HepG2 (cell line): ENCODE measurements around the gene IGIP. TPM values are rescaled to one million over a fixed set of nuclear protein-coding genes. Genes with fewer than 3 reads are reported as not detected.

Experiments used
- ATF3 ChIP-seq: sonication (generic); formaldehyde crosslinking; IDR thresholded peaks from 2 replicates; pipeline ENCODE4 v1.4.0; 2020; ENCODE audit warnings: missing genetic modification reagents
- CC2D1A ChIP-seq: sonication (generic); formaldehyde crosslinking; IDR thresholded peaks from 2 replicates; pipeline ENCODE4 v1.8.1; 2023; ENCODE audit warnings: mild to moderate bottlenecking, missing genetic modification reagents
- CENPBD1 ChIP-seq: sonication (generic); formaldehyde crosslinking; IDR thresholded peaks from 2 replicates; pipeline ENCODE4 v1.8.0; 2022; ENCODE audit warnings: missing genetic modification reagents, low read depth, mild to moderate bottlenecking, borderline replicate concordance
- GATAD1 ChIP-seq: IDR thresholded peaks from 2 replicates; pipeline ENCODE4 v1.6.1; 2016; ENCODE audit warnings: missing genetic modification reagents, missing compliant biosample characterization
- HMGXB4 ChIP-seq, 2 experiments: sonication (generic) in 1 of 2; formaldehyde crosslinking in 1 of 2; IDR thresholded peaks; 2 replicates each; pipeline versions ENCODE4 v1.4.0 to v1.6.1; 2018 to 2020; ENCODE audit warnings: missing genetic modification reagents in 2 of 2, borderline replicate concordance in 1 of 2, low read depth in 1 of 2, mild to moderate bottlenecking in 1 of 2, missing biosample characterization in 1 of 2
- MBNL3 ChIP-seq: fragments of 250-450 bp; sonication (Bioruptor Pico); conservative IDR thresholded peaks from 2 replicates; pipeline ENCODE4 v1.8.0; 2022; ENCODE audit warnings: mild to moderate bottlenecking, inconsistent platforms
- POGZ ChIP-seq: sonication (generic); formaldehyde crosslinking; IDR thresholded peaks from 2 replicates; pipeline ENCODE4 v1.4.0; 2020; ENCODE audit warnings: mild to moderate bottlenecking, missing genetic modification reagents
- SAP130 ChIP-seq: IDR thresholded peaks from 2 replicates; pipeline ENCODE4 v1.6.1; 2016; ENCODE audit warnings: low read depth
- SP2 ChIP-seq: sonication (generic); formaldehyde crosslinking; IDR thresholded peaks from 2 replicates; pipeline ENCODE4 v1.5.1; 2020; ENCODE audit warnings: mild to moderate bottlenecking, missing genetic modification reagents
- SRSF4 ChIP-seq: fragments of 200-400 bp; formaldehyde crosslinking; IDR thresholded peaks from one replicate; pipeline ENCODE4 v1.6.1; 2018; ENCODE audit warnings: mild to moderate bottlenecking, low read depth, low read length, moderate library complexity; ENCODE audit not compliant: poor library complexity, severe bottlenecking
- TCF7L2 ChIP-seq: IDR thresholded peaks from 2 replicates; pipeline ENCODE4 v1.6.1; 2011; ENCODE audit warnings: mild to moderate bottlenecking, low read depth, low read length, moderate library complexity
- ZBTB1 ChIP-seq: sonication (generic); formaldehyde crosslinking; IDR thresholded peaks from 2 replicates; pipeline ENCODE4 v1.4.0; 2020; ENCODE audit warnings: missing genetic modification reagents, borderline replicate concordance
- ZBTB39 ChIP-seq: sonication (generic); formaldehyde crosslinking; IDR thresholded peaks from 2 replicates; pipeline ENCODE4 v1.5.0; 2020; ENCODE audit warnings: missing genetic modification reagents
- ZNF12 ChIP-seq: sonication (generic); formaldehyde crosslinking; IDR thresholded peaks from 2 replicates; pipeline ENCODE4 v1.5.0; 2020; ENCODE audit warnings: missing genetic modification reagents
- ZNF713 ChIP-seq: sonication (generic); formaldehyde crosslinking; IDR thresholded peaks from 2 replicates; pipeline ENCODE4 v1.4.0; 2020; ENCODE audit warnings: mild to moderate bottlenecking, missing genetic modification reagents
- ZSCAN30 ChIP-seq: sonication (generic); formaldehyde crosslinking; IDR thresholded peaks from 2 replicates; pipeline ENCODE4 v1.5.0; 2020; ENCODE audit warnings: mild to moderate bottlenecking, missing genetic modification reagents
- polyA plus RNA-seq, 8 experiments: library from polyadenylated mRNA; depleted of rRNA in 3 of 8; stranded (reverse) in 7 of 8; unstranded in 1 of 8; fragments of >200 nt; fragmentation: Illumina TruSeq in 4 of 8; extraction: Trizol in 4 of 8; gene quantifications; 2 replicates each; pipeline versions ENCODE4 v1.2.1 to v1.2.3, GENCODE V29; 2011 to 2016; ENCODE audit warnings: low read depth in 4 of 8, missing spikeins in 1 of 8, mixed read lengths in 1 of 8; ENCODE audit not compliant: insufficient read depth in 1 of 8
- total RNA-seq, 5 experiments: library from RNA; depleted of rRNA; stranded (reverse); fragments of >200 nt; fragmentation: Illumina TruSeq; extraction: Trizol; gene quantifications; 2 replicates each; pipeline ENCODE4 v1.2.3, GENCODE V29; 2016; ENCODE audit warnings: low read depth in 1 of 5
- TF ChIP-seq, protein P1 (sequence below): sonication (generic); formaldehyde crosslinking; IDR thresholded peaks from 2 replicates; pipeline ENCODE4 v1.5.1; 2020; ENCODE audit warnings: missing genetic modification reagents, mild to moderate bottlenecking, borderline replicate concordance
- TF ChIP-seq, protein P2 (sequence below): sonication (generic); formaldehyde crosslinking; IDR thresholded peaks from 2 replicates; pipeline ENCODE4 v1.5.1; 2020; ENCODE audit warnings: mild to moderate bottlenecking, missing genetic modification reagents
- TF ChIP-seq, protein P3 (sequence below): IDR thresholded peaks from 2 replicates; pipeline ENCODE4 v1.6.1; 2016

Gene IGIP
- total and polyA plus RNA-seq, 2 of the 13 experiments (the other 11 are each of a cell fraction or from before 2014, with no cell fraction given) = 1.7 to 2.1 TPM

- TF ChIP-seq CC2D1A = no peak
- TF ChIP-seq SP2 (CRISPR knock-in tag) = no peak
- TF ChIP-seq, protein P1, sequence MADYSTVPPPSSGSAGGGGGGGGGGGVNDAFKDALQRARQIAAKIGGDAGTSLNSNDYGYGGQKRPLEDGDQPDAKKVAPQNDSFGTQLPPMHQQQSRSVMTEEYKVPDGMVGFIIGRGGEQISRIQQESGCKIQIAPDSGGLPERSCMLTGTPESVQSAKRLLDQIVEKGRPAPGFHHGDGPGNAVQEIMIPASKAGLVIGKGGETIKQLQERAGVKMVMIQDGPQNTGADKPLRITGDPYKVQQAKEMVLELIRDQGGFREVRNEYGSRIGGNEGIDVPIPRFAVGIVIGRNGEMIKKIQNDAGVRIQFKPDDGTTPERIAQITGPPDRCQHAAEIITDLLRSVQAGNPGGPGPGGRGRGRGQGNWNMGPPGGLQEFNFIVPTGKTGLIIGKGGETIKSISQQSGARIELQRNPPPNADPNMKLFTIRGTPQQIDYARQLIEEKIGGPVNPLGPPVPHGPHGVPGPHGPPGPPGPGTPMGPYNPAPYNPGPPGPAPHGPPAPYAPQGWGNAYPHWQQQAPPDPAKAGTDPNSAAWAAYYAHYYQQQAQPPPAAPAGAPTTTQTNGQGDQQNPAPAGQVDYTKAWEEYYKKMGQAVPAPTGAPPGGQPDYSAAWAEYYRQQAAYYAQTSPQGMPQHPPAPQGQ = no peak
- TF ChIP-seq MBNL3 (CRISPR knock-in tag) = no peak
- no peak for TF ChIP-seq ATF3 (CRISPR knock-in tag)
- TF ChIP-seq SAP130 (CRISPR knock-in tag) = peak; percentile 43
- peak; percentile 35; the same call in 1 of the 2 replicates for TF ChIP-seq POGZ (CRISPR knock-in tag)
- TF ChIP-seq GATAD1 = peak; percentile 78
- no peak for TF ChIP-seq TCF7L2
- no peak for TF ChIP-seq ZBTB1 (CRISPR knock-in tag)
- TF ChIP-seq, protein P2, sequence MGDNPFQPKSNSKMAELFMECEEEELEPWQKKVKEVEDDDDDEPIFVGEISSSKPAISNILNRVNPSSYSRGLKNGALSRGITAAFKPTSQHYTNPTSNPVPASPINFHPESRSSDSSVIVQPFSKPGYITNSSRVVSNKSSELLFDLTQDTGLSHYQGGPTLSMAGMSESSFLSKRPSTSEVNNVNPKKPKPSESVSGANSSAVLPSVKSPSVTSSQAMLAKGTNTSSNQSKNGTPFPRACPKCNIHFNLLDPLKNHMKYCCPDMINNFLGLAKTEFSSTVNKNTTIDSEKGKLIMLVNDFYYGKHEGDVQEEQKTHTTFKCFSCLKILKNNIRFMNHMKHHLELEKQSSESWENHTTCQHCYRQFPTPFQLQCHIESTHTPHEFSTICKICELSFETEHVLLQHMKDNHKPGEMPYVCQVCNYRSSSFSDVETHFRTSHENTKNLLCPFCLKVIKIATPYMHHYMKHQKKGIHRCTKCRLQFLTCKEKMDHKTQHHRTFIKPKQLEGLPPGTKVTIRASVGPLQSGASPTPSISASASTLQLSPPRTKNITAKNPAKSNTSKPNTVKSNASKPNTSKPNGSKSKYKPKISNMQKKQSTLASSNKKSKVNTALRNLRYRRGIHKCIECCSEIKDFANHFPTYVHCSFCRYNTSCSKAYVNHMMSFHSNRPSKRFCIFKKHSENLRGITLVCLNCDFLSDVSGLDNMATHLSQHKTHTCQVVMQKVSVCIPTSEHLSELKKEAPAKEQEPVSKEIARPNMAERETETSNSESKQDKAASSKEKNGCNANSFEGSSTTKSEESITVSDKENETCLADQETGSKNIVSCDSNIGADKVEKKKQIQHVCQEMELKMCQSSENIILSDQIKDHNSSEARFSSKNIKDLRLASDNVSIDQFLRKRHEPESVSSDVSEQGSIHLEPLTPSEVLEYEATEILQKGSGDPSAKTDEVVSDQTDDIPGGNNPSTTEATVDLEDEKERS = no peak
- TF ChIP-seq ZSCAN30 (CRISPR knock-in tag) = 0 out of 2 replicates have a peak, but pooled peaks have one; percentile 17
- no peak for TF ChIP-seq ZBTB39 (CRISPR knock-in tag)
- TF ChIP-seq ZNF713 (CRISPR knock-in tag) = no peak
- TF ChIP-seq SRSF4 = no peak
- TF ChIP-seq CENPBD1 = no peak
- TF ChIP-seq HMGXB4 (CRISPR knock-in tag; IDR thresholded peaks at IDR 0.05; ENCODE audit: borderline replicate concordance in 1 of 2, low read depth in 1 of 2) = peak in 1 of 2 experiments; percentile 83; a peak in 3 of 4 replicates
- TF ChIP-seq, protein P3, sequence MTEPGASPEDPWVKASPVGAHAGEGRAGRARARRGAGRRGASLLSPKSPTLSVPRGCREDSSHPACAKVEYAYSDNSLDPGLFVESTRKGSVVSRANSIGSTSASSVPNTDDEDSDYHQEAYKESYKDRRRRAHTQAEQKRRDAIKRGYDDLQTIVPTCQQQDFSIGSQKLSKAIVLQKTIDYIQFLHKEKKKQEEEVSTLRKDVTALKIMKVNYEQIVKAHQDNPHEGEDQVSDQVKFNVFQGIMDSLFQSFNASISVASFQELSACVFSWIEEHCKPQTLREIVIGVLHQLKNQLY = no peak
- no peak for TF ChIP-seq ZNF12 (CRISPR knock-in tag)
These were observed 49.8 kb downstream of the IGIP start (continued) for GRCh38 chr5:140175367-140176030.
